Measurements from ENCODE around the gene RIMBP2. TPM values are rescaled to one million over a fixed set of nuclear protein-coding genes. Genes with fewer than 3 reads are reported as not detected.

The RIMBP2 gene
- total RNA-seq, 1 experiment from 2014 or later, result 0.95 TPM

DNA sequence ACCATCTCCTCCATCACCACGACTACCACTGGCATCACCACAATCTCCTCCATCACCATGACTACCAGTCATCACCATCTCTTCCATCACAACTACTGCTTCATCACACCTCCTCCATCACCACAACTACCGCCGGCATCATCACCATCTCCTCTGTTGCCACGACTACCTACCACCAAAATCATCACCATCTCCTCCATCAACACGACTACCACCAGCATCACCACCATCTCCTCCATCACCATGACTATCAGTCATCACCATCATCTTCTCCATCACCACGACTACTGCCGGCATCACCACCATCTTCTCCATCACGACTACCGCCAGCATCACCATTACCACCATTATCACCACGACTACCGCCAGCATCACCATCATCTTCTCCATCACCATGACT, 89.5 kb downstream of the RIMBP2 start:
- Histone ChIP-seq H3K27me3 (replicated peaks; ENCODE audit: insufficient read depth, low read depth, low read length, poor library complexity) (peaks cover 8% of the 10 kb centered on the region), H3K9me3 (ENCODE audit: low read depth, low read length, poor library complexity, severe bottlenecking) (no peaks in the 10 kb centered on the region), H3K4me3 (ENCODE audit: low read depth, low read length, poor library complexity, severe bottlenecking) (no peak overlapping the region), H3K27ac (ENCODE audit: low read depth, low read length, poor library complexity, severe bottlenecking) (no peak overlapping the region), H3K4me1 (ENCODE audit: insufficient read depth, low read length, poor library complexity, severe bottlenecking) (no peaks in the 10 kb centered on the region), H3K36me3 (ENCODE audit: insufficient read depth, low read length, poor library complexity, severe bottlenecking) (no peaks in the 10 kb centered on the region)
- intact Hi-C loops (cut with micrococcal nuclease; ENCODE audit: unreplicated experiment), result no loop called here
- TF ChIP-seq, protein P1, sequence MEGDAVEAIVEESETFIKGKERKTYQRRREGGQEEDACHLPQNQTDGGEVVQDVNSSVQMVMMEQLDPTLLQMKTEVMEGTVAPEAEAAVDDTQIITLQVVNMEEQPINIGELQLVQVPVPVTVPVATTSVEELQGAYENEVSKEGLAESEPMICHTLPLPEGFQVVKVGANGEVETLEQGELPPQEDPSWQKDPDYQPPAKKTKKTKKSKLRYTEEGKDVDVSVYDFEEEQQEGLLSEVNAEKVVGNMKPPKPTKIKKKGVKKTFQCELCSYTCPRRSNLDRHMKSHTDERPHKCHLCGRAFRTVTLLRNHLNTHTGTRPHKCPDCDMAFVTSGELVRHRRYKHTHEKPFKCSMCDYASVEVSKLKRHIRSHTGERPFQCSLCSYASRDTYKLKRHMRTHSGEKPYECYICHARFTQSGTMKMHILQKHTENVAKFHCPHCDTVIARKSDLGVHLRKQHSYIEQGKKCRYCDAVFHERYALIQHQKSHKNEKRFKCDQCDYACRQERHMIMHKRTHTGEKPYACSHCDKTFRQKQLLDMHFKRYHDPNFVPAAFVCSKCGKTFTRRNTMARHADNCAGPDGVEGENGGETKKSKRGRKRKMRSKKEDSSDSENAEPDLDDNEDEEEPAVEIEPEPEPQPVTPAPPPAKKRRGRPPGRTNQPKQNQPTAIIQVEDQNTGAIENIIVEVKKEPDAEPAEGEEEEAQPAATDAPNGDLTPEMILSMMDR (conservative IDR thresholded peaks at IDR 0.05; ENCODE audit: low read depth, low read length), result no peak
- no peak for TF ChIP-seq EZH2 (IDR thresholded peaks at IDR 0.05; ENCODE audit: borderline replicate concordance, low read depth, low read length, poor library complexity, severe bottlenecking)
- CTCF ChIA-PET, result no interaction called here
- no TSS peak for BruUV-seq (replicated peaks)
- POLR2A ChIA-PET (ENCODE audit: low non-redundant PET), result no interaction called here
- no peak for DNase-seq (ENCODE audit: low spot score)

DNA sequence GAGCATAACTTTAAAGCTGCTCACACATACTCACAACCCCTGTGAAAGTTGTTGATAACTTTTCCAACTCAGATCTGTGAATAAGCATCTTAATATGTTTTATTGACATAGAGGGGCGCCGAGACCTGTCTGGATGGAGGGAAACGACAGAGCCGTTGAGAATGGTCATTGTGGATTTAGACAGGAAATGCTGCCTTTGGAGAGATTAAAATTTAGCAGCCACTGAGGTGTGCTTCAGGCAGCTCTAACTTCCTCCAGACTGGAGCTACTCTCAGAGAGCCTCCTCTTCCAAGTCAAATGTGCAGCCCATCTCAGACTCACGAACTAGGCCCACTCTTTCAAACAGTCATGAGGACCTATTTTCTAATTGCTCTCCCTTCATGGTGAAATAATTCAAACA, 90.9 kb downstream of the RIMBP2 start:
- Histone ChIP-seq H3K27ac (ENCODE audit: low read depth, low read length, poor library complexity, severe bottlenecking) (no peak overlapping the region), H3K36me3 (ENCODE audit: insufficient read depth, low read length, poor library complexity, severe bottlenecking) (no peaks in the 10 kb centered on the region), H3K4me3 (ENCODE audit: low read depth, low read length, poor library complexity, severe bottlenecking) (no peak overlapping the region), H3K4me1 (ENCODE audit: insufficient read depth, low read length, poor library complexity, severe bottlenecking) (no peaks in the 10 kb centered on the region), H3K9me3 (ENCODE audit: low read depth, low read length, poor library complexity, severe bottlenecking) (no peaks in the 10 kb centered on the region), H3K27me3 (replicated peaks; ENCODE audit: insufficient read depth, low read depth, low read length, poor library complexity) (no peaks in the 10 kb centered on the region)
- TF ChIP-seq, protein P1 (conservative IDR thresholded peaks at IDR 0.05; ENCODE audit: low read depth, low read length), result no peak
- TF ChIP-seq EZH2 (IDR thresholded peaks at IDR 0.05; ENCODE audit: borderline replicate concordance, low read depth, low read length, poor library complexity, severe bottlenecking), result no peak
- CTCF ChIA-PET, result no interaction called here
- intact Hi-C loops (cut with micrococcal nuclease; ENCODE audit: unreplicated experiment), result no loop called here
- DNase-seq (ENCODE audit: low spot score), result no peak
- no TSS peak for BruUV-seq (replicated peaks)
- POLR2A ChIA-PET (ENCODE audit: low non-redundant PET), result no interaction called here

DNA sequence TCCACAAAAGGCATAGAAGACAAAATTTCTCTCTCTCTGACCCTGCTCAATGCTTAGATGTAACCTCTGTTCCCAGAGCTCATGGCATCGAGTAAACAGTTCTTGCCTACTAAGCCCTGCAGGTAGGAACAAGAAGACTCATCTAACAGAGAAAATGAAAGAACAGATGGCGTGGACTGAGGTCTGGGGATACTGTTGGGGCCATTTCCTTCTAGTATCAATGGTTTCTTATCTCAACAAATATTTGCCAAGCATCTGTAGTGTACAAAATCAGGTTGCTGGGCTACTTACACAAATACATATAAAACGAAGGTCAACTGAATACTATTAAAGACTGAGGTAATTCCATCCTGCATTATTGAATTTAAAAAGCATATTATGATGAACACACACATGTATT, 93.3 kb downstream of the RIMBP2 start:
- intact Hi-C loops (cut with micrococcal nuclease; ENCODE audit: unreplicated experiment), result no loop called here
- no peak overlapping the region for H3K27ac ChIP-seq (ENCODE audit: low read depth, low read length, poor library complexity, severe bottlenecking)
- no peak for DNase-seq (ENCODE audit: low spot score)
- POLR2A ChIA-PET (ENCODE audit: low non-redundant PET), result no interaction called here
- H3K4me1 ChIP-seq (ENCODE audit: insufficient read depth, low read length, poor library complexity, severe bottlenecking), result no peaks in the 10 kb centered on the region
- no peak overlapping the region for H3K4me3 ChIP-seq (ENCODE audit: low read depth, low read length, poor library complexity, severe bottlenecking)
- H3K27me3 ChIP-seq (replicated peaks; ENCODE audit: insufficient read depth, low read depth, low read length, poor library complexity), result no peaks in the 10 kb centered on the region
- CTCF ChIA-PET, result no interaction called here
- no TSS peak for BruUV-seq (replicated peaks)
- TF ChIP-seq, protein P1 (conservative IDR thresholded peaks at IDR 0.05; ENCODE audit: low read depth, low read length), result no peak
- no peak for TF ChIP-seq EZH2 (IDR thresholded peaks at IDR 0.05; ENCODE audit: borderline replicate concordance, low read depth, low read length, poor library complexity, severe bottlenecking)
- no peaks in the 10 kb centered on the region for H3K36me3 ChIP-seq (ENCODE audit: insufficient read depth, low read length, poor library complexity, severe bottlenecking)
- H3K9me3 ChIP-seq (ENCODE audit: low read depth, low read length, poor library complexity, severe bottlenecking), result no peaks in the 10 kb centered on the region
